H9 (cell line): ENCODE results near the gene SEMA3C. TPM values are rescaled to one million over a fixed set of nuclear protein-coding genes. Genes with fewer than 3 reads are reported as not detected.

ENCODE experiments used
- DNase-seq: peaks from one replicate; pipeline ENCODE4 v3.0.0-alpha.2; 2017
- H2AFZ ChIP-seq: one replicate; pipeline ENCODE4 v1.6.1; 2013; ENCODE audit warnings: mild to moderate bottlenecking, low read length, control low read depth, moderate library complexity
- H2AK5ac ChIP-seq: 2 replicates; pipeline ENCODE4 v1.6.1; 2013; ENCODE audit warnings: low read length, control low read depth, mixed read lengths; ENCODE audit not compliant: insufficient read length
- H2BK120ac ChIP-seq: one replicate; pipeline ENCODE4 v1.6.1; 2013; ENCODE audit warnings: low read depth, mild to moderate bottlenecking, low read length, control low read depth, inconsistent platforms; ENCODE audit not compliant: poor library complexity, severe bottlenecking
- H2BK12ac ChIP-seq: 2 replicates; pipeline ENCODE4 v1.6.1; 2013; ENCODE audit warnings: low read length, control low read depth, mixed read lengths, low read depth; ENCODE audit not compliant: insufficient read length
- H2BK15ac ChIP-seq: 2 replicates; pipeline ENCODE4 v1.6.1; 2013; ENCODE audit warnings: low read depth, low read length, control low read depth
- H2BK20ac ChIP-seq: one replicate; pipeline ENCODE4 v1.6.1; 2013; ENCODE audit warnings: low read depth, mild to moderate bottlenecking, low read length, control low read depth, inconsistent platforms; ENCODE audit not compliant: poor library complexity, severe bottlenecking
- H2BK5ac ChIP-seq: 2 replicates; pipeline ENCODE4 v1.6.1; 2013; ENCODE audit warnings: low read length, control low read depth, mixed read lengths; ENCODE audit not compliant: insufficient read length
- H3K14ac ChIP-seq: 2 replicates; pipeline ENCODE4 v1.6.1; 2013; ENCODE audit warnings: low read length, control low read depth; ENCODE audit not compliant: insufficient read depth
- H3K18ac ChIP-seq: 2 replicates; pipeline ENCODE4 v1.6.1; 2013; ENCODE audit warnings: low read depth, mild to moderate bottlenecking, mixed read lengths, low read length, control low read depth; ENCODE audit not compliant: insufficient read length
- H3K23ac ChIP-seq: 2 replicates; pipeline ENCODE4 v1.6.1; 2013; ENCODE audit warnings: low read length, control low read depth, mixed read lengths, low read depth; ENCODE audit not compliant: insufficient read length
- H3K23me2 ChIP-seq: 2 replicates; pipeline ENCODE4 v1.6.1; 2013; ENCODE audit warnings: low read depth, mild to moderate bottlenecking, mixed read lengths, low read length, control low read depth; ENCODE audit not compliant: insufficient read length, poor library complexity, severe bottlenecking
- H3K27ac ChIP-seq: 2 replicates; pipeline ENCODE4 v1.5.1; 2013; ENCODE audit warnings: low read length, control low read depth, mixed read lengths, low read depth; ENCODE audit not compliant: insufficient read length
- H3K27me3 ChIP-seq: 2 replicates; pipeline ENCODE4 v1.6.1; 2013; ENCODE audit warnings: low read length, control low read depth, inconsistent platforms; ENCODE audit not compliant: insufficient read depth
- H3K4ac ChIP-seq: 2 replicates; pipeline ENCODE4 v1.6.1; 2013; ENCODE audit warnings: low read depth, mild to moderate bottlenecking, control low read depth, inconsistent platforms, low read length, moderate library complexity
- H3K4me1 ChIP-seq: 2 replicates; pipeline ENCODE4 v1.6.1; 2013; ENCODE audit warnings: low read length, control low read depth, inconsistent platforms; ENCODE audit not compliant: insufficient read depth
- H3K4me2 ChIP-seq: 2 replicates; pipeline ENCODE4 v1.6.1; 2013; ENCODE audit warnings: low read length, control low read depth, mixed read lengths; ENCODE audit not compliant: insufficient read length, insufficient read depth
- H3K56ac ChIP-seq: 2 replicates; pipeline ENCODE4 v1.6.1; 2013; ENCODE audit warnings: low read depth, mild to moderate bottlenecking, mixed read lengths, low read length, control low read depth; ENCODE audit not compliant: insufficient read length
- H3K79me1 ChIP-seq: 2 replicates; pipeline ENCODE4 v1.6.1; 2013; ENCODE audit warnings: low read depth, mild to moderate bottlenecking, moderate library complexity, low read length, control low read depth, inconsistent platforms; ENCODE audit not compliant: insufficient read depth, poor library complexity, severe bottlenecking
- H3K79me2 ChIP-seq: 2 replicates; pipeline ENCODE4 v1.6.1; 2013; ENCODE audit warnings: low read length, control low read depth, inconsistent platforms; ENCODE audit not compliant: insufficient read depth
- H3K9ac ChIP-seq: 2 replicates; pipeline ENCODE4 v1.6.1; 2013; ENCODE audit warnings: low read length, control low read depth, mixed read lengths; ENCODE audit not compliant: insufficient read length; ENCODE audit errors: extremely low read depth
- H3K9me3 ChIP-seq: one replicate; pipeline ENCODE4 v1.6.1; 2013; ENCODE audit warnings: low read depth, low read length, inconsistent platforms; ENCODE audit not compliant: control insufficient read depth
- H3T11ph ChIP-seq: one replicate; pipeline ENCODE4 v1.6.1; 2013; ENCODE audit warnings: mild to moderate bottlenecking, low read length, control low read depth, inconsistent platforms
- H4K20me1 ChIP-seq: one replicate; pipeline ENCODE4 v1.6.1; 2013; ENCODE audit not compliant: control insufficient read depth, insufficient read length, insufficient read depth
- H4K5ac ChIP-seq: 2 replicates; pipeline ENCODE4 v1.6.1; 2013; ENCODE audit warnings: low read depth, mild to moderate bottlenecking, mixed read lengths, low read length, control low read depth; ENCODE audit not compliant: insufficient read length
- H4K8ac ChIP-seq: replicated peaks from 2 replicates; pipeline ENCODE4 v1.6.1; 2013; ENCODE audit warnings: low read length, control low read depth, mixed read lengths, low read depth; ENCODE audit not compliant: insufficient read length
- H4K91ac ChIP-seq: 2 replicates; pipeline ENCODE4 v1.6.1; 2013; ENCODE audit warnings: low read depth, mild to moderate bottlenecking, moderate library complexity, mixed read lengths, low read length, control low read depth; ENCODE audit not compliant: insufficient read length
- H3K27ac Mint-ChIP-seq, 3 experiments: 2 replicates in 2 of 3; 3 replicates in 1 of 3; pipeline ENCODE4 v1.8.0; 2020 to 2021; ENCODE audit warnings: mixed read lengths in 3 of 3, mild to moderate bottlenecking in 1 of 3, moderate library complexity in 1 of 3
- H3K27me3 Mint-ChIP-seq: 2 replicates; pipeline ENCODE4 v1.8.0; 2021; ENCODE audit warnings: low read depth, mild to moderate bottlenecking, moderate library complexity, mixed read lengths
- H3K36me3 Mint-ChIP-seq, 3 experiments: 2 replicates in 2 of 3; 3 replicates in 1 of 3; pipeline ENCODE4 v1.8.0; 2020 to 2021; ENCODE audit warnings: low read depth in 3 of 3, mixed read lengths in 3 of 3; ENCODE audit not compliant: insufficient read depth in 1 of 3
- H3K4me1 Mint-ChIP-seq, 2 experiments: 2 replicates each; pipeline ENCODE4 v1.8.0; 2020; ENCODE audit warnings: mixed read lengths in 2 of 2
- H3K4me3 Mint-ChIP-seq, 2 experiments: 2 replicates in 1 of 2; 3 replicates in 1 of 2; pipeline ENCODE4 v1.8.0; 2020 to 2021; ENCODE audit warnings: mild to moderate bottlenecking in 2 of 2, mixed read lengths in 2 of 2, moderate library complexity in 1 of 2
- H3K9me3 Mint-ChIP-seq, 2 experiments: 2 replicates in 1 of 2; 3 replicates in 1 of 2; pipeline ENCODE4 v1.8.0; 2020; ENCODE audit warnings: mild to moderate bottlenecking in 2 of 2, mixed read lengths in 2 of 2, moderate library complexity in 1 of 2
- CTCF ChIP-seq: fragments of 200-600 bp; sonication (generic); conservative IDR thresholded peaks from 3 replicates; pipeline ENCODE4 v1.8.0; 2021; ENCODE audit warnings: antibody characterized with exemption, mild to moderate bottlenecking
- WGBS: extraction: QIAGEN DNeasy Blood & Tissue Kit; methylation state at CpG from one replicate; pipeline ENCODE4 v1.1.7; 2013; ENCODE audit warnings: missing lambda C conversion rate, low lambda C conversion rate, mixed read lengths; ENCODE audit not compliant: insufficient read length; ENCODE audit errors: extremely low coverage; 5-methylcytosine and 5-hydroxymethylcytosine counted together
- total RNA-seq: library from RNA; stranded (reverse); gene quantifications from 2 replicates; pipeline ENCODE4 v1.2.1, GENCODE V29; 2021

Gene SEMA3C
- total RNA-seq, 1 experiment from 2014 or later = 1.6 TPM

- H3K4ac ChIP-seq = no peak overlapping the region
- Mint-ChIP-seq H3K4me3 (no peak overlapping the region), H3K4me1 (no peaks in the 10 kb centered on the region), H3K9me3 (no peaks in the 10 kb centered on the region), H3K27ac (no peak overlapping the region), H3K27me3 (no peaks in the 10 kb centered on the region), H3K36me3 (no peaks in the 10 kb centered on the region)
- H3K4me2 ChIP-seq = no peak overlapping the region
- no peak for DNase-seq
- no peaks in the 10 kb centered on the region for H4K20me1 ChIP-seq
- no peak overlapping the region for H4K8ac ChIP-seq
- H3K56ac ChIP-seq = no peak overlapping the region
- H2BK5ac ChIP-seq = no peak overlapping the region
- no peaks in the 10 kb centered on the region for H3K23me2 ChIP-seq
- H3K27ac ChIP-seq = no peak overlapping the region
- no peak overlapping the region for H2BK12ac ChIP-seq
- H3K4me1 ChIP-seq = no peaks in the 10 kb centered on the region
- no CpG with 5 or more reads among the region's 2 CpGs for whole genome bisulfite sequencing
- no peak overlapping the region for H3K23ac ChIP-seq
- no peak for TF ChIP-seq CTCF
- no peak overlapping the region for H2AK5ac ChIP-seq
- H3K9me3 ChIP-seq = no peaks in the 10 kb centered on the region
- H4K91ac ChIP-seq = no peak overlapping the region
- H2BK20ac ChIP-seq = no peak overlapping the region
- no peak overlapping the region for H3T11ph ChIP-seq
- H2AFZ ChIP-seq = no peak overlapping the region
- H2BK15ac ChIP-seq = no peak overlapping the region
- H4K5ac ChIP-seq = no peak overlapping the region
- no peaks in the 10 kb centered on the region for H3K79me2 ChIP-seq
- H3K27me3 ChIP-seq = no peaks in the 10 kb centered on the region
- no peak overlapping the region for H3K9ac ChIP-seq
- no peak overlapping the region for H3K14ac ChIP-seq
- no peak overlapping the region for H3K18ac ChIP-seq
- H2BK120ac ChIP-seq = no peak overlapping the region
- no peaks in the 10 kb centered on the region for H3K79me1 ChIP-seq
Observed at GRCh38 chr7:80960244-80960795, 41.5 kb upstream of the SEMA3C start.
